Activated T-cell treated with anti-CD3 and anti-CD28 coated beads for 24 hours (primary cell): Measurements from ENCODE around the gene IGFALS.

Source experiments
- DNase-seq: peaks from one replicate; pipeline ENCODE4 v3.0.0-alpha.2; 2020; ENCODE audit warnings: low read depth

IGFALS gene

GRCh38 chr16:1790261-1790610 lies 3.3 kb downstream of the IGFALS start:
- DNase-seq, result no peak

- DNase-seq, result no peak
These were observed 3.9 kb downstream of the IGFALS start for GRCh38 chr16:1789643-1790045.

GRCh38 chr16:1788708-1789100 lies 4.8 kb downstream of the IGFALS start:
- DNase-seq, result no peak

GRCh38 chr16:1788095-1788707 lies 5.3 kb downstream of the IGFALS start:
- DNase-seq, result no peak

- no peak for DNase-seq
These were observed 6.0 kb downstream of the IGFALS start for GRCh38 chr16:1787322-1788094.

GRCh38 chr16:1787056-1787321 lies 6.5 kb downstream of the IGFALS start:
- no peak for DNase-seq

- DNase-seq, result no peak
These were observed 7.1 kb downstream of the IGFALS start for GRCh38 chr16:1786242-1787055.

GRCh38 chr16:1785846-1786170 lies 7.7 kb downstream of the IGFALS start:
- no peak for DNase-seq

GRCh38 chr16:1784977-1785845 lies 8.3 kb downstream of the IGFALS start:
- no peak for DNase-seq

- DNase-seq, result peak; percentile 98
These were observed 10.9 kb downstream of the IGFALS start, which contains the start of the genes NUBP2 and SPSB3 for GRCh38 chr16:1782408-1783264. Gene NUBP2 (plus strand): TSS chr16:1782960. CDS start chr16:1783021, 61 bp downstream. Gene SPSB3 (minus strand): TSS chr16:1782571. CDS start chr16:1781483, 1,088 bp downstream.

- DNase-seq, result no peak
These were observed 11.6 kb downstream of the IGFALS start for GRCh38 chr16:1781758-1782407.

- no peak for DNase-seq
These were observed 12.3 kb downstream of the IGFALS start for GRCh38 chr16:1781254-1781653.

GRCh38 chr16:1780677-1781072 lies 12.8 kb downstream of the IGFALS start:
- DNase-seq, result no peak

- DNase-seq, result no peak
These were observed 13.5 kb downstream of the IGFALS start for GRCh38 chr16:1779741-1780676.

GRCh38 chr16:1779234-1779701 lies 14.2 kb downstream of the IGFALS start:
- DNase-seq, result no peak

- no peak for DNase-seq
These were observed 15.0 kb downstream of the IGFALS start for GRCh38 chr16:1778200-1779179.

- DNase-seq, result no peak
These were observed 15.9 kb downstream of the IGFALS start for GRCh38 chr16:1777375-1778199.
